Tongue (tissue), 2 donors: Measurements from ENCODE around the gene ANKS1A. TPM values are rescaled to one million over a fixed set of nuclear protein-coding genes. Genes with fewer than 3 reads are reported as not detected.
"Not testable (repeated sequence)": the region's sequence is repeated elsewhere in the genome, so short reads cannot be mapped to it uniquely, and the experiment has no call there.

Experiments
- DNase-seq: peaks from one replicate; pipeline ENCODE4 v3.0.0-alpha.2; 2015
- total RNA-seq: library from RNA; depleted of rRNA; stranded (reverse); fragments of >200 nt; gene quantifications from one replicate; pipeline ENCODE4 v1.2.3, GENCODE V29; 2014

The ANKS1A gene
- total RNA-seq, 1 donor from 2014 or later, result 23.5 TPM

DNA sequence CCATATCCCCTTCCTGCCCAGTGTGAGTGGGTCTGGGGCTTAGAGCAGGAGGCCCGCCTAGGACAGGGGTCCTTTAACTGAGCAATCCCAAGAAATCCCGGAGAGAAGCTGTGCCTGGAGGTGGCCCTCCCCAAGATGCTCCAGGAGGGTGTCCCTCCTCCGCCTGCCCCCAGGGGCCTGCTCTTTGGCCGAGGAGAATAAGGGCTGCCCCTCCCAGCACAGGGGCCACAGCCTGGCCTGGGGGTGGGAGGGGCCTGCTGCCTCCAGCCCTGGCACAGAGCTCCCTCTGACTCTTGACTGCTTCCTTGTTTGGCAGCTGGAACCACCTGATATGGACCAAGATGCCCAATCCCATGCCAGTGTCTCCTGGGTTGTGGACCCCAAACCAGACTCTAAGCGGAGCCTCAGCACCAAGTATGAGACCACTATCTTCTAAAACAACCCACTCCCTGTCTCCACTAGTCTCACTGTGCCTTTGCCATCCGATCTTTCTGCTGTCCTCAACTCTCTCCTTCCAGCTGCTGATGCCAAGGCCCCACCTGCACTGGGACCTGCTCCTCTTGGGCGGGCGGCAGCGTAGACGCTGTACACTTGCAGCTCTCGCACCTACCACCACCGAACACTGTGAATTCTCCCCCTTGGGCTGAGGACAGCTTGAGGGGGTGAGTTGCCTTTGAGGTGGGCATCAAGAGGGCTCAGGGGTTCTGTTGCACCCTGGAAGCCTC, 197.7 kb downstream of the ANKS1A start:
- DNase-seq, result no peak

DNA sequence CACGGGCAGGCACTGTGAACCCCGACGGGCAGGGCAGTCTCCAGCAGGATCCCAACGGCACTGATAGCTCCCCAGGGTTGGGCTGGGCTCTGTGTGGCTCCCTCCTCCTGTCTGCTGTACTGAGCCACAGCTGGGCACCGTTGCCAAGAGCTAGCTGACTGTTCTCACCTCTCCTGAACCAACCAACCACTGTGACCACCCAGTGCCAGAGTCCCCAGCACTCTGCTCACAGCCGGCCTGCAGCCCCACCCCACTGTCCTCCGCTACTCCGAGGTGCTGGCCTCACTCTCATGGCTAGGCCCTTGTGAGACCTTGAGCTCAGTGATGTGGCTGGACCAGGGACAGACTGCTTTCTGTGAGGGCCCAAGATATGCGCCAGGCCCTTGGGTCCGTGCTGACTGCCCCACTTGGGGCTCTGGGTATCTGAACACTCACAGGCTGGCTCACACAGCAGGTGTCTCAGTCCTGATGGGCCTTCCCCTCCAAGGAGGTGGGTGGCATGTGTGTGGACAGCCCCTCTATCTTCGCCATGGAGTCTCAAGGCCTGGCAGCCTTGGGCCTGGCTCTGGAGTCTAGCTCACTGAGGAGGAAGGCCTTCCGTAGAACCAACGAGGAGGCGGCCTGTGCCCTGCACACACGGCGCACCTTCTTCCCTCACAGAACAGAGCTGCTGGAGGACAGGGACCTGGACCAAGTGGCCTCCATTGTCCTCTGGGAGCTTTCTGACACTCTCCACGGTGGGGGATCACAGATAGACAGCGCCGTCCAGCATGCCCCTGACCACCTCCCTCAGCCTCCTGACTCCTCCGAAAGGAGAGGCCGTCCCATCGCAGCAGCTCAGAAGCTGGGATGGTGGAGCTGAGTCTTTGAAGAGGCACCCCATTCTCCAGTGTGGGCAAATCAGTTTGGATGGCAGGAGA, 198.6 kb downstream of the ANKS1A start:
- DNase-seq, result no peak

DNA sequence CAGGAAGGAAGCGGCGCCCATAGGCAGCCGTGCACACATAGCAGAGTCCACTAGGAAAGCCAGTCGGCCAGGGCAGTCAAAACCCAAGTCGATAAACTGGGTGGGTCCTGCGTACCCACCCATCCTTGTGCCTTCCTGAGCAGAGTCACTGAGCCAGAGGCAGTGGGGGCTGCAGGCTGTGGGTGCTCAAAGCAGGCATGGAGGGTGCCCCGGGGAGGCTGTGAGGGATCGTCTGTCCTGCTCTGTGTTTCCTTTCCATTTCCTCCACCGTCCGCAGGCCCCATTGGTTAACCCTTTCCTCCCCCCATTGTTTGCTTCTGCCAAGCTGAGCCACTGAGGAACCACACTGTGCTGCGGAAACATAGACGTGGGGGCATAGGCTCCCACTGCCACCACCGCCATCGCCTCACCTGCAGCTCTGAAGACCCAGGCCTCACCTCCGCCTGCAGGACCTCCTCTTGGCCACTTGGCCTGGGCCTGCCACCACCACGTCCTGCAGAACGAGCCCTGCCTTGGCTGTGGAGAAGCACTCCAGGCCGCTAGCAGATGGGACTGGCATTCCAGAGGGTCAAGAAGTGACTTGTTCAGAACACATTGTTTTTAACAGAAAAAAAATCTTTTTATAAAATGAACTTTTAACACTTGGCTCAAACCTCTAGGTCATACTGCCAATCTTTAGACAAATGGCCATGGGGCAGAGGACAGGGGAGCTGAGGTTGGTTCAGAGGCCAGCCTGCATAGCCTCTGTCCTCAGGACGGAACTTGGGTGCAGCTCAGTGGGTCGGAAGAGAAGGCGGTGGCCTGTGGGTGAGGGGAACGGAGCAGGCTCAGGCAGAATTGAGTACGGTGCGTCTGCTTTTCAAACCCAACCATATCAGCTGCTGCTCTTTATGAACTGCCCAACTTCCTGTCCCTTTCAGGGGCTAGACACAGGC, 199.5 kb downstream of the ANKS1A start:
- DNase-seq, result no peak

DNA sequence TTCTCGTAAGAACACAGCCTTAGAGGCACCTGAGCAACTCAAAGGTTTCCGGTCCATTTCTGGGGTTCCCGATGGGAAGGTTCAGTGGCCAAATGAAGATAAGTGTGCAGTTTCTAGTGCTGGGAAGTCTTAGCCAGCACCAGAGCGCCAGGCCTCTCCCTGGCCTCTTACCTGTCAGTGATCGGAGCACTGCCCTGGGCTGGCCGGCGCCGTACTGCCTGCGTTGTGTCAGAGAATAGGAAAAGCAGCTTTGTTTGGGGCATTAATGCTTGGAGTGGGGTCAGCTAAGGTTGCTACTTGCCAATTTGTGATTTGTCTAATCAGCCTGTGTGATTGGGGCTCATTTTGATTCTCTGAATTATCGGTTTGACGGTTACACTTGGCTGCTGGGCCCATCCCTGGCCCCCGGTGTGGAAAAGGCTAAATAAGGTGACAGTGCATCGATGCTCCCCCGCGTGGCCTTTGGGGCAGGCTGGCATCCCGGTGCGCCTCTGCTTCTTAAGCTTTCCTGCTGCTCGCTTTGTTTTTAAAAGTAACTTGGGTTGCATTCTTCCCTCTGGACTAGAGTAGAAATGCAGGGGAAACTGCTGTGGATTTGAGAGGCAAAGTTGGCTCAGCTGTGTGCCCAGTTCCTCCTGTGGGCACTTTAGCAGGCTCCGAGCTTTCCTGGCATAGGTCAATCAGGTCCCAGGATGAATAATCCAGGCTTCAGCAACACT, 200.3 kb downstream of the ANKS1A start:
- no peak for DNase-seq

DNA sequence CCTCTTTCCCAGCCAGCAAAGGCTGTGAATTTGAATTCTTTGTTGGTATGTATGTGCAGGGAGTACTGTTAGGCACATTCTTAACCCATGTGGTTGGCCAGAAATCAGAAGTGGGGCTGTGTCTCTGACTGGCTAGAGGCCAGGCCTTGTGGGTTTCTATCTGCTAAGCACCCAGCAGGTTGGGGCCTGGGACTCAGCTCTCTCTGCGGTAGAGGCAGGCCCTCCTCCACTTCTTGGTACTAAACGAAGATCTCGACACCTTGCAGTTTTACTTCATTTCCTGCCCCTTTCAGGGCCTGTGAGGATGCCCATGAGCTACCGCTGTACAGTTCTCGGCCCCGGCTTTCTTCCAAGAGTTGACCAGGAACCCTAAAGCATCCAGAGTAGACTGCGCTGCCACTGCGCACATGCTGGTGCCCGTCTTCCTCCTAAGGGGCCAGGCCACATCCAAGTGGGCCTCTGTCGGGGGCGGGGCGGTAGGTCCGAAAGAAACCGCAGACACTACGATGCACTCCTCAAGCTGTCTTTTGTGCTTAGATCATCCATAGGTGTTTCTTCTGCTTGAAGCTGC, 201.0 kb downstream of the ANKS1A start:
- DNase-seq, result no peak

DNA sequence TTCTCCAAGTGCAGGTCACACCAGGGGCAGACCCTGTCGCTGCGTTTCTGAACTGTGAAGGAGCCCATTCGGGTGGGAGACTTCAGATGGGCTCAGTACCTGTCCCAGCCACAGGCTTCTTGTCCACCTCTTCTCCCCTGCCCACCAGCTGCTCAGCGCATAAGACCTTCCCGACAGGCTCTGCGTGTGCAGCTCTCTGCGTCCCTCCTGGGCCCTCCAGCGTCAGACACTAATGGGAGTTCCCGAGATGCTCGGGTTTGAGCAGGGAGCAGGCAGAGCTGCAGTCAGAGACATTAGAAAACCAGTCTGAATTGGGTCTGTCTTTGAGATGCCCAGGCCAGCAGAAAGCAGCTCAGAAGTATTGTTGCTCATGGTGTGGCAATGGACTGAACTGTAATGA, 201.7 kb downstream of the ANKS1A start:
- DNase-seq, result no peak

DNA sequence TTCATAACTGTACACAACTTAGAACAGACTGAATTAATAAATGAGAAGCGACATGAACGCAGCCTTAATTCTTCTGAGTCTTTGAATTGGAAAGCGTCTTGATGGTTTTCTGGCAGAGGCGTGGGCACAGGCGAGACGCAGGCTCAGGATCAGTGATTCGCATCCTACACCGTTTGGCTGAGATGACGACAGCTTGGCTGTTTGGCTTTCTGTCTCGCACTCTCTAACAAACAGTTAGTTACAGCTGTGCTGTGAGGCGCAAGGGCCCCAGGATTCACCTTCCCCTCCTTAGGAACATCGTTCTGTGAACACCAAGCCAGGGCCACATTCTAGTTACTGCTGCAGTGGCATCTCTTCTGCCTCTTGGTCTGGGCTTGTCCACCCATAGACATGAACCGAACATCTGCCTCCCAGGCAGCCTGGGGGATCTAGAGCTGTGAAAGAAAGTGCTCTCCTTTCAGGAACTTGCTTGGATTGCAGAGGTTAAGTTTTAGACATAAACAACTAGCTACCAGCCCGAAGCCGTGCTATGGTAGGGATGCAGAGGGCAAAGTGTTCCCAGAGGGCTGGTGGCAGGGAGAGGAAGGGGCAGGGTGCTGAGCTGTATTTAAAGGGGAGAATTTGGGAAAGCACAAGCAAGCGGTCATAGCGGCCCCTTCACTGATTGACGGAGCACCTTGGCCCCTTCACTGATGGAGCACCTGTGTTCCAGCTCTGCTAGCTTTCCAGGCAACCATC, 202.5 kb downstream of the ANKS1A start:
- peak; percentile 40 for DNase-seq

DNA sequence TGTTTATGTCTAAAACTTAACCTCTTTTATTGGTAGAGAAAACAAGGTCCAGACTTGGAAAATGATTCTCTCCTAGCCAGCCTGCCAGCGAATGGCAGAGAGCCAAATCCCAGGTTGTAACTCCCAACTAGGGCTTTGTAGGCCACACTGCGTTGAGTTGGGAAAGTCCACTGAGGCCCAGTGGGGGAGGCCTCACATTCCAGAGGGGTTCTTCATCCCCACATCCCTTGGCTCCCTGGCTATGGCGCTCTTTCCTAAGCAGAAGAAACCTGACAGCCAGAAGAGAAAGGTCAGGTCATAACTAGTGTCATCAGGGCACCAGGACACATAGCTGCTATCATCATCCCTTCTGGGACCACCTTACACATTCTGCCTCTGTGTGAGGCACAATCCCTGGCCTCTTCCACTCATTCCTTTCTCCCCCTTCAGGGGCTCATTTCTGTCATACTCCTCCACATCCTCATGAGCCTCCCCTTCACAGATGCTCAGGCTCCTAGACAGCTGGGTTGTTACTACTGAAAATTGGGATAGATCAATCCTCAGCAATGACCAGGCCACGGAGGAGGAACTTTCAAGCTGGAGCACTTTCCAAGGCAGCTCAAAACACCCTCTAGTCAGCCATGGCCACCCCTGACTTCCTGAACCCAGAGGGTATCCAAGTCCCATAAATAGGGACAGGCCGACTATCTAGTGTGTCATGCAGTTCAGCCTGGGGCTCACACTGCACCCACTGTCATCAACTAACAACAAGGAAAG, 203.5 kb downstream of the ANKS1A start:
- no peak for DNase-seq

DNA sequence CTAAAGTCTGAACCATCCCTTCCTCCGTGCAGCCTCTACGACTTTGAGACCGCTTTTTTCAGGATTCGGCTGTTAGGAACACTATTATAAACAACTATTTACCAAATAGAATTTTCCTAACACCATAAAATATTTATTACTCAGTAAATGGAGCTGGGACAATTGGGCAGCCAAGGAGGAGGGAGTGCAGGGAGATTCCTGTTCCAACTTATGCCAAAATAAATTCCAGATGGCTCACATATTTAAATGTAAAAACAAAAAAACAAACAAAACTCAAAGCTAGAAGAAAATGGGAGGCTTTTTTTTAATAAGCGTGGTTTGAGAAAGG, 204.0 kb downstream of the ANKS1A start:
- no peak for DNase-seq

DNA sequence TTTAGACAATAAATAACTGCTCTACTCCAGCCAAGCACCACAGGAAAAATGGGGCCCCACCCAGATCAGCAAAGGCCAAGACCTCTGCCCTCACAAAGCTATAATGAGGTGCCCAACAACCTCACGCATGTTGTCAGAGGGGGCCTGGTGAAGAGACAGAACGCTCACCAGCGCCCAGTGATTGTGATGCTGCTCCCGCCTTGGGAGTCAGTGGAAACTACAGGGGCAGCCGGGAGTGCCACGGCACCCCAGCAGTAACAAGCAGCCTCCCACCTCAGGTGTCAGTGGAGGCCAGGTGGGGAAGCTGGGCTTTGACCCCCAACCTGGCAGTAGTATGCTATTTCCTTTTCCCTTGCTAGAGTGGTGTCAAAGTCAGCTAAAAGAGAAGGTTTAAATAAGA, 204.7 kb downstream of the ANKS1A start:
- no peak for DNase-seq

DNA sequence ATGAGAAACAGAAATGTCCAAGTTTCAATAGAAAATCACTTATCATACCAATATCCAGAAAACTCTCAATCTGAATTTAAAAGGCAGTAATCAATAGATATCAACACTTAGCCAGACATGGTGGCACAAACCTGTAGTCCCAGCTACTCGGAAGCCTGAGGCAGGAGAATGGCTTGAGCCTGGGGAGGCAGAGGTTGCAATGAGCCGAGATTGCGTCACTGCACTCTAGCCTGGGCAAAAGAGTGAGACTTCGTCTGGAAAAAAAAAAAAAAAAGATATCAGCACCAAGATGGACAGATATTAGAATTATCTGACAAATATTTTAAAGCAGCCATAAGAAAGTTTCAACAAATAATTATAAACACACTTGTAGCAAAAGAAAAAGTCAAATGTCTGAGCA, 205.1 kb downstream of the ANKS1A start:
- no peak for DNase-seq

DNA sequence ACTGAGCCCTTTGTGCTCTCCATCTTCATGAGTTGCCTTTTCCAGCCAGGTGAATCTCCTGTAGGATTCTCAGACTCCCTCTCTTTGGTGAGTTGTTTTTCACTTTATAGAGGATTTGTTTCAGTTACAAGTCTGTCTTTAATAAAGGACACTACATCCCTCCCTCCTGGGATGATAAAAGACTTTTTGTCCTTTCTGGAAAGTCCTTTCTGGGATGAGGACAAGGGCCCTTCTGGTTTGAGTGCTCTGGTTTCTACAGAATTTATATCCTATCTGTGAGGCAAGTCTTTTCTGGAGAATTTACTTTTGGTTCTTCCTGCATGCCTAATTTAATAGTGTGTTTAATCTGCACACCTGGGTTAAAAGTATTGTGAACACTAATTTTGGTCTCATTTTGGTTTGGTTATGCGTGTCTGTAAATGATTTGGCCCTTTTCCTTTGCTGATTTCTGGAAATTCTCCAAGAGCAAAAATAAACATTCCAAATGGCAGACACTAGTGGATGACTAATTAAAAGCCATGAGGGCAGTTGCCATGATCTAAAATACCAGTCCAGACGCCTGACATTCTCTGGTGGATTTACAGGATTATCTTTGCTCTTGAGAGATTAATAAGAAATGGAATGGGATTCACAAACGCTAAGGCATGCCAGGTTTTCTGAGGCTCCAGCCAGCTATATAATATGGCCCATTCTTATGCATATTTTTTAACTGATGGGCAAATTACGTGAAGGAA, 207.2 kb downstream of the ANKS1A start:
- peak; percentile 78 for DNase-seq

DNA sequence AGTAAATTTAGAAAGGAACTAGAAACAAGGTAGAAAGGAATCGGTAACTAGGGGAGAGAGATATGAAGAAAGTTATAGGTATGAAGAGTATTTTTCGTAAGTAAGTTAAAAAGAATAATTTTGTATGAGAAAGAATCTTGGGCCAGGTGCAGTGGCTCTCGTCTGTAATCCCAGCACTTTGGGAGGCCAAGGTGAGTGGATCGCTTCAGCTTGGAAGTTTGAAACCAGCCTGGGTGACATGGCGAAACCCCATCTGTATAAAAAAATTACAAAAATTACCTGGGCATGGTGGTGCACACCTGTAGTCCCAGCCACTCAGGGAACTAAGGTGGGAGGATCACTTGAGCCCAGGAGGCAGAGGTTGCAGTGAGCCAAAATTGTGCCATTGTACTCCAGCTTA, 210.1 kb downstream of the ANKS1A start:
- DNase-seq, result no peak

DNA sequence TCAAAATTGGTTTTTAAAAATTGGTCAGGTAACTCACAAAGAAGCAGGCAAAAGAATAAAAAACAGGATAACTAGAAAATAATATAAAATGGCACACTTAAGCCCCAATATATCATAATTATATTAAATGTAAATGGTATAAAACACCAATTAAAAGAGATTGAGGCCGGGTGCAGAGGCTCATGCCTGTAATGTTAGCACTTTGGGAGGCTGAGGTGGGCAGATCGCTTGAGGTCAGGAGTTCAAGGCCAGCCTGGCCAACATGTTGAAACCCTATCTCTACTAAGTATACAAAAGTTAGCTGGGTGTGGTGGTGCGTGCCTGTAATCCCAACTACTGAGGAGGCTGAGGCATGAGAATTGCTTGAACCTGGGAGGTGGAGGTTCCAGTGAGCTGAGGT, 216.0 kb downstream of the ANKS1A start:
- DNase-seq, result no peak

DNA sequence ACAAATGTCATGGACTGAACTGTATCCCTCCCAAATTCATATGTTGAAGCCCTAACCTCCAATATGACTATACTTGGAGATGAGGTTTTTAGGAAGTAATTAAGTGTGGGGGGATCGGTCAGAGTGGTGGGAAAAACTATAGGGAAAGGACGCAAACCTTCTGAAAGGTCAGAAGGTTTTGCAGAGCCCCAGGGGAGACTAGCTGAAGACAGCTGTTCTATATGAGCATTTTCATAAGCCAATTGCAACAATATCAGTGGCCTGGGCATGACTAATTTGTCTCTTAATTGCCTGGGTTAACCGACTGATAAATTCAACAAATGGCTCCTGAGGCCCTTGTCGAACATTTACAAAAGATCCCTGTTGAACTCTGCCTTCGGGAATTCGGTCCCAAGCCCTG, 217.0 kb downstream of the ANKS1A start:
- DNase-seq, result not testable (repeated sequence)

DNA sequence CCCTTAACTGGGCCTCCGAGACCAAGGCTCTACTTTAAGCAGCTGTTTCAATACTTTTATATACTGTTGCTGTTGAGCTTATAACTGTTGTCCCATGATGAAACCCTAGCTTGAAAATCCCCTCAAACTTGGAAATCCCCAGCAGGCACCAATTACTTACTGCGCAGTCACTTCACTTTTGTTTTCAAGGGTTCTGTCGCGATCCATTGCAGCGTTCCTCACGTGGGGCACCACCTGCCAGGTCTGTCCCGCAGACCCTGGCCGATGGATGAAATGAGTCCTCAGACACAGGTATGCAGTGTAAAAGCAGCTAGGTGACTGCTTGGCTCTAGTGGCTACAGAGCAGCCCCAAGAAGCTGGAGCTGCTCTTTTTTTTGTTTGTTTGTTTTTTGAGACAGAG, 218.2 kb downstream of the ANKS1A start:
- DNase-seq, result not testable (repeated sequence)

DNA sequence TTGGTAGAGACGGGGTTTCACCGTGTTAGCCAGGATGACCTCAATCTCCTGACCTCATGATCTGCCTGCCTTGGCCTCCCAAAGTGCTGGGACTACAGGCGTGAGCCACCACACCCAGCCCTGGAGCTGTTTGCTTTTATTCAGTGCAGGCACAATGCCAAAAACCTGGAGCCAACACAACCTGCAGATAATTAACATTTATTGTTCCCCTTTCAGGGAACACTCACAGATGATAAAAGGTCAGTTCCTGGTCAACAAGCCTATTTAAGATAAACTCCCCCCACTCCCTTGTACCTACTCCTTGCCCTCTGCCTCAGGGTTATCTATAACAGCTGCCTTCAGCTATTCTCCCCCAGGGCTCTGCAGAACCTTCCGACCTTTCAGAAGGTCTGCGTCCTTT, 218.7 kb downstream of the ANKS1A start:
- not testable (repeated sequence) for DNase-seq

DNA sequence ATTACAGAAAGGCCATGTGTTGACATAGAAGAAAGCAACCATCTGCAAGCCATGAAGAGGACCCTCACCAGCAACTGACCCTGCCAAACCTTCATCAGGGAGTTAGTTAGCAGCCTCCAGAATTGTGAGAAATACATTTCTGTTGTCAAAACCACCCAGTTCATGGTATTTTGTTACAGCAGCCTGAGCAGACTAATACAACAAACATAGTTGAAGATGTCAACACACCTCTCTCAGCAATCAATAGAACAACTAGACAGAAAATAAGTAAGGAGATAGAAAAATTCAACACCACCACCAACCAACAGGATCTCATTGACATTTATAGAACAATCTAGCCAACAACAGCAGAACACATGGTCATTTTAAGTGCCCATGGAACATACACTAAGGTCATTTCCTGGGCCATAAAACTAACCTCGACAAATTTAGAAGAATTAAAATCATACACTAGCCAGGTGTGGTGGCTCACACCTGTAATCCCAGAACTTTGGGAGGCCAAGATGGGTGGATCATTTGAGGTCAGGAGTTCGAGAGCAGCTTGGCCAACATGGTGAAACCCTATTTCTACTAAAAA, 219.3 kb downstream of the ANKS1A start:
- no peak for DNase-seq

DNA sequence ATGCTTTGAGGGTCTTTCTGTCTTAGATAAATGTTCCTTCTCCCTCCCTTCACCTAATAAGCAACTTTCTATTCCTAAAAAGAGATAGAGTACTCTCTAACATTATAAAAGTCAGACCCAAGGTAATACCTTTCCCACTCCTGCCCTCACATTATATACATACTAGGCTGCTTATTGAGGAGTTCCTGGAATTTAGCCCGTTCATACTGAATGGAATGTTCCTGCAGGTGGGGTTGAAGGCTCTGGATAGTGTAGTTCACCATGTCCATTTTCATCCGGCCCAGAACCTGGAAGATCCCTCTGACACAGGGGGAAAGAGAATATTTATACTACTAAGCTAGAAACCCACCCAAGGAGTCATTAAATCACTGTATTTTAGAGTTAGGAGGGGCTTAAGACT, 231.7 kb downstream of the ANKS1A start:
- no peak for DNase-seq
